Stimulated activated CD8-positive, alpha-beta memory T cell treated with anti-CD3 and anti-CD28 coated beads, Interleukin-12 subunit alpha, Interleukin-12 subunit beta, amount 100 ng/mL, for 1 hour (primary cell): Measurements from ENCODE around the gene LANCL1.

ENCODE experiments used
- DNase-seq: peaks from one replicate; pipeline ENCODE4 v3.0.0-alpha.2; 2020; ENCODE audit warnings: low read depth

The LANCL1 gene

GRCh38 chr2:210389856-210390255, 86.7 kb downstream of the LANCL1 start:
- no peak for DNase-seq

- DNase-seq, result no peak
These were observed 88.4 kb downstream of the LANCL1 start for GRCh38 chr2:210388148-210388547.

- no peak for DNase-seq
These were observed 89.5 kb downstream of the LANCL1 start for GRCh38 chr2:210387074-210387473.
